HG02840 (cell line): ENCODE data around the gene LRP1B.
"Not testable (repeated sequence)": the region's sequence is repeated elsewhere in the genome, so short reads cannot be mapped to it uniquely, and the experiment has no call there.

Source experiments
- ATAC-seq: cut with Tn5 transposase; IDR thresholded peaks from one replicate; pipeline ENCODE4 v1.9.1; 2021; ENCODE audit warnings: mild to moderate bottlenecking, moderate library complexity, moderate number of reproducible peaks; ENCODE audit not compliant: unreplicated experiment, low FRiP score

The LRP1B gene

DNA sequence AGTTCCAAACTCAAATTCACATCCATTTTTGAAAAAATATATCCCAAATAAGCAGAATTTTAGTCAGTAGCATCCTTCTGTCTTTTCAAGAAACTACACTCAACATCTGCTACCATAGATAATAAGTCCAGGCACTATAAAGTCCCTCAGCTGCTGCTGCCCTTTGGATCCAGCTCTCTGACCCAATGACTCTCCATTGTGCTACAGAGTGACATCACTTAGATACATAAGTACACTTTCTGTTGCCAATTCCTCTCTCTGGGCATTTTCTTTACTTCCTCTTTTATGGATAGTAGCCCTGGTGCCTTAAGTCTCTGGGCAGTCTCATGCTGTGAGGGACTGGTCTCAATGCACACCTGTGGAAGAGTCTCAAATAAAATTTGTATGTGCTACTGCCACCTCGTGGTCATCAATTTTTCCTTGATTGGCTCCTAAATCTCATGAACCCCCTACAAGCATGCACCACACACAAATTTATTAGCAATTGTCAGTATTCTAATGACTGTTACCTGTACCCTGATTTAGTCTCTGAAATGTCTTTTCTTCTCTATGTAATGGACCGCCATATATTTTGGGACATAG, 219.2 kb downstream of the LRP1B start:
- no peak for ATAC-seq

DNA sequence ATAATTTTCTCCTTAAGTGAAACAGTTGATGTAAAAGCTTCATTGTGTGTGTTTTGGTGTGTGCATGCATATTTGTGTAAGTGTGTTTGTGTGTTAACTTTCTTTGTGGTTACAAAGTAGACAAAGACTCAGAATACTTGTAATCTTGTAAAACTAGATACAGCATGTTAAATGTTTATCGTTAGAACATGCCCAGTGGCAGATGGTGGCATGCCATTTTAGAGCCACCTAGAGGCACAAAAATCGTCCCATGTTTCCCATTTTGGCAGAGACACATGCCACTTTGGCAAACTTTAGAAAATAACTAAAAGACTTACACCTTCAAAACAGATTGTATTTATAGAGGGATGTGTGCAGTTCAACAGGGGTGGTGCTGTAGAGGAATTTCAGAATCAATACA, 224.1 kb downstream of the LRP1B start:
- ATAC-seq, result no peak

DNA sequence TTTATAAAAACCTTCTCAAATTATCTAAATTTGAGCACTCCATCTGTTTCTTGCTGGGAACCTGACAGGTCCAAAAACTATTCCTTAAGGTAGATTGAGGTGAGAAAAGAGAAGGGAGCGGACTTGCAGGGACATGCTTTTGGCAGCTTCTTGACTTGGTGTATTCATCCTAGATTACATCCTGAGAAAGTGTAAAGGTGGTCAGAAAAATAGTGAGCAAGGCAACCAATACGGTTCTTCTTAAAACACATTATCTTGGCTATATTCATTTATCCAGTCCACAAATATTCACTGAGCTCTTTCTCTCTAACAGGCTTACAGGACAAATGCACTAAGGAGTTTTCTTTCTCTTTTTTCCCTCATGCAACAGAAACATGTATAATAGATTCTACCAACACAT, 230.0 kb downstream of the LRP1B start:
- no peak for ATAC-seq

DNA sequence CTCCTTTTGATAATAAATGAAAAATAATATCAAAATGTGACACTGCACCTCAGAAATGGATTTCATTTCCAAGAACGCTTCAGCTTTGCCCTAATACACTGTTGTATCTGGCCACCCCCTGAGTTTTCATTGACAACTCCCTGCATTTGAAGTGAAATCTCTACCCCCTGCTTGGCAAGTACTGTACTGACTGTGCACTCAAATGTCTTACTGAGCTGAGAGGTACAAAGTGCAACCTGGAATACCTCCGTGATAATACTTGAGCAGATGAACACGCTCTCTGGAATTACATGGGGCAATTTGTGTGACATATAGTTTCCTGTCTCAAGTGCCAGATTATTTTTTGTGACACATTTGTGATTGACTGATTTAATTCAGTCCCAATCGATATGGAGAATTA, 231.1 kb downstream of the LRP1B start:
- no peak for ATAC-seq

DNA sequence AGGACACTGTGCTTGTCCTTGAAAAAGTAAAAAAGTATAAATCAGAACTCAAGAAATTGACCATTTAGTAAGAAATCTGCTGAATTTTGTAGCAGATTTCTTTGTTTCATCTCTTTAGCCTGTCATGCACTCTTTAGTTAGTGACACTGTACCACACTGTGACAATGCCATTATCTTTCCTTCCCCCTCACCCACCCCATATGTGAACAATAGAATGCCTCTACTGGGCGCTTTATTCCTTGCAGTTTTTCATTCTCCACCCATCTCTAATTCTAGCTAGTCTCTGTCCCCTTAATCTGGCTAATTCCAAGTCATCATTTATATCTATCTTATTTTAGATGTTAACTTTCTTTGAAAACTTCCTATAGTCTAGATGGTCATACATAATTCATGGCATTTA, 241.0 kb downstream of the LRP1B start:
- no peak for ATAC-seq

DNA sequence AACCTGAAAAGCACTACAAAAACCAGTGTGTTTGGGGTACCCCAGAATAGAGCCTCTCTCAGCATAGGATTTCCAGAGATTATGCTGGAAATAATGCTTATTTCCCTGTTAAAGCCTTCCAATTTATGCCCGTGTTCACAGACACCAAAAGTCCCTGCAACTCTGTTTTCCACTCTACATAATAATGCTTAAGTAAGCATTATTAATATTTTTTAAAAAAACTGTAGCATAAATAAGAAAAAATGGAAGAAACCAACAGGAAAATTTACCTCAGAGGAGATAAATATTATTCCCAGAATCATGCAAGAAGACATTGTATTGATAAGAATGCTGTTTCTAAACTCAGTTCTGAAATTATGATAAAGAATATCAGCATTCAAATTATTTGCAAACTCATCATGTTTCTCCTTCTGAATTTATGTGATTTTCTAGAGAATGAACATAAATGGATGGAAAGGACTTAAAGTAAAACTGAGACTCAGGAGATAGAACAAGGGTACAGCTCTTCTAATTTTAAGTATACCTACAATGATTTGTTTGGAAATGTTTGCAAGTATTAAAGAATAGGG, 241.7 kb downstream of the LRP1B start:
- no peak for ATAC-seq

DNA sequence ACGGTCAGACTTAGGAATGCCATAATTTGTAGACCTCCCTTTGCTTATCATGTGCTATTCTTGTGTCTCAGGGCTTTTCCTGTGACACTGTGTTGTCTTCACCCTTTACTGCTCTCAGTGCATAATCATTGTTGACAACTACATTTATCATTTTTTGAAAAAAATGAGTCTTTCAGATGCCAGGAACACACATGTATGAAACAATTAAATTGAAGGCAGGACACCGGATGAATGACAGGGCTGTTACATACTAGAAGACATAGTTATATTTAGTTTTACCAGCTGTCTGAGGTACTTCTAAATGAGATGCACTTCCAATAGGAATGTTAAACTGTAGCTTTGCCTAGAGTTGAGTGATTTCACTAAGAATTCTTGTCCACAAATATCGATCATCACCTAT, 243.5 kb downstream of the LRP1B start:
- no peak for ATAC-seq

DNA sequence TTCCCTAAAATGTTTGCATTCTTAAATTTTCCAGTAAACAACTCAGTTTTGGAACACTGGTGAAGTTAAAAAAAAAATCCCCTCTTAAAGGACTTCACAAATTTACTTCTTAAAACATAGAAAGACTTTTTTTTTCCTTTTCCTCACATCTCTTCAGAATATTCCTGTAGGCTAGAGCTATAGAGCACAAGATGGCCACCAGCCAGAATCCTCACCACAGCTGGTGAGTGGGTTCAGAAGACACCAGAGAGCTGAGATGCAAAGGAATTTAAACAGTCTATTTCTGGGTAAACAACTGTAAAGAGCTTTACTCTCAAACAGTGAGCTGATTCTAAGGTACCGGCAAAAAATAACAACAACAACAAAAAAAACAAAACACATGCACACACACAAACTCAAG, 252.8 kb downstream of the LRP1B start:
- no peak for ATAC-seq

DNA sequence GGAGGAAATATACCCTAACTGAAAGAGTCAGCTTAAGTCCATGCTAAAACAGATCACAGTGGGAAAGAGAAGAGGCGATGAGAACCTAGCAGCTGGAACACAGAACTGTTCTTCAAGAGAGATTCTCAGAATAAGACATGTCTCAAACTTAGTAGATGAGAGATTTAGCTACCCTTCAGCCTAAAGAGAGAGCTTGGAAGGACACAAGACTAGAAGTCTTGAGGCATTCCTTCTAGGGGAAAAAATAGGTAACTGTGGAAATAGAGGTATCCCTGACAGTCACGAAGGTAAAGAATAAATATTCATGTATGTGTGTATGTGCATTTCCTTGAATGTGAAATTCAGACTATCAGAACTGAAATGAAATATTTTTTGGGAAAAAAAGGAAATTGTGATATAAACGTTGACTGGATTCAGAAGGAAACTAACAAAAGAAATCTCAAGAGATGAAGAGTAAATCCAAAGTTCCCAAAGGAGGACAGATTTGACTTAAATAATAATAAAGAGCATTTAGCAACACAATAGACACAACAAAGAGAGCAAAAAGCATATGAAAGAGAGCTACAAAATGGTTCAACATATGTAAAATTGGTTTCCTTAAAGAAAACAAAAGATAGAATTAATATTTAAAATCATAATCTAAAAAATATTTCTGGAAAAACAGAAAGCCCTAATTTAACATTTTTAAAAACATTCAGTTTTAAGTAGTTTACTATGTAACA, 258.7 kb downstream of the LRP1B start:
- no peak for ATAC-seq

DNA sequence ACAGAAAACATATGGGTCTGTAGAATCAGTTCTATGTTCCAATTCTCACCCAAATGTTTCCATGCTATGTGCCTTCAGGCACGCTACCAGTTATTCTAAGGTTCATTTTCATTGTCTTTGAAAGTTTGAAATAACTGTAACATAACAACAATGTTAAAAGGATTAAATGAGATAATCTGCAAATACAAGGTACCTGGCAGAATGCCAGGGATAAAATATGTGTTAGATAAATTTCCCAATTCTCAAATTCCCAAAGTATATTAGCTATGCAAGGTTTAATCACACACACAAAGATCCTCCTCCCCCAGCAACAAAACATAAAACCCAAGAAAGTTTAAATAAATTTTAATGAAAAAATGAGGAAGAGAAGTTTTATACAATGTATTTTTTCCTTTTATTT, 261.2 kb downstream of the LRP1B start:
- ATAC-seq, result no peak

DNA sequence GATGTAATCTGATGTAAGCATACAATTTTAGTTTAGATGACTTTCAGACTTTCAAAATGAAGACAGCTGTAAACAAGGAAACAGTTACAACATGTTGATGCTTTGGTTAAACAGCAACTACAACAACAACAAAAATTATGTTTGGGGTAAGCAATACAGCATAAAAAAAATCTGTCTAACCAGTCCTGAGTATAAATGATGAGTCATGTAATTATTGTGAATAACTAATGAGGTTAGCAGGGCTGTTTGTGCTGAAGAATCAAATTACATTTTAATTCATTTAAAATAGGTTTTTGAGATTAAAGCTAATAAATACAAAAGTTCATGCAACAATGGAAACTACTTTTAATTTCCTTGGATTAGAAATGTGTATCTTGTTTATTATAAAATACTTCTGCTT, 266.9 kb downstream of the LRP1B start:
- no peak for ATAC-seq

DNA sequence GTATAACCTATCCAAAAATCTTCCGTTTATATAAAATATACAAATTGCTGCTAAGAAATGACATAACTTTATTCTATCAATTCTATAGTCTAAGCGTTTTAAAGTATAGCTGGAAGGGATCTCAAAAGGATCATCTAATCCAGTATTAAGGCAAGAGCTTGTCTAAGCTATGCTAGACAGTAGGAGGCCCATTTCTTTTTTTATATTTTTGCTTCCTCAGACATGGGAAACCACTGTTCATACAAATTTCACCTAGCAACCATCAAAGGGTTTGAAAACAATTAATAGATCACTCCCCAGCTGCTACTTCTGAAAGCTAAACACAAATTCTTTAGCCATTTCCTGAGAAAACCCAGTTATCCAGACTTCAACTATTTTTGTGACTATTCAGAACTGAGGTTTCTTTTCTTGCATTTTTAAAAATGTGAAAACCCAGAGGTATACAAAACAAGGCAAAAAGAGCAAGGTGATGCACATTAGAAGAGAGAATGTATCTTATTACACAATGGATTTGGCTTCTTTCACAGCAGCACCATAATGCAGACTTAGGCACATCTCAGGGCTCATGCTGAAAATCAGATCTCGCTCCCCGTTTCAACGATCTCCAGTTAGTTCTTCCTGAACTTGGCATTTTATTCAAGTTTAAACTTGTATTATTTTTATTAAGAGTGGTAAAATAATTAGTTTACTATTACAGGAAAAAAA, 274.4 kb downstream of the LRP1B start:
- ATAC-seq, result no peak

DNA sequence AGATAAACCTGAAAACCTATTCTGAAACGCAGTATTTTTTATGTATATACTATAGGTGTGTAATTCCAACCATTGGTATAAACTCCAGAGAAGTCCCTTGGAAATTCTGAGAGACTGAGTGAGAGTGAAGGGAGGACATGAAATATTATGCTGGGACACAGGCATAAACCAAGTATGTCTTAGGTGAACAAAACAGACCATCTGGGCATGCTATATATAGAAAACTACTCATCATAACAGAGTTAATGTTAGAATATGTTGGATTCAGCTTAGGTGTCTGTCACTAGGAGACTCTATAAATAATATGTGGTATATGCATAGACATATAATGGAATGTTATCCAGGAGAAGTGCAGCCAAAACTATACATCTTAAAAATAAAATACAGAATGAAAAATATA, 282.6 kb downstream of the LRP1B start:
- no peak for ATAC-seq

DNA sequence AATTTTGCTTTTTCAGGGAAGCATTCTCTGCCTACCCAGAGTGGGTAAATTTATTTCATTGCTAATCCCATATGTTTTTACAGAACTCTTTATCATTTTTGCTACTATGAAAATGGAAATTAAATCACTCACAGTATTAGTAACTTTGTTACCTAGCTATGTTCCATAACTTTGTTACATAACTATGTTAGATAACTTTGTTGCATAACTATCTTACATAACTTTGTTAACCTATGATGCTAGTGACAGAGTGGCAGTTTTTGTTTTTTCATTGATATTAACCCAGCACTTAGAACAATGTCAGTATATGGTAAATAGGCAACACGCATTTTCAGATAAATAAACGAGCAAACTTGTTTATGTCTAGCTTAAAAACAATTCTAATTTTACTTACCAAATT, 286.6 kb downstream of the LRP1B start:
- ATAC-seq, result no peak

DNA sequence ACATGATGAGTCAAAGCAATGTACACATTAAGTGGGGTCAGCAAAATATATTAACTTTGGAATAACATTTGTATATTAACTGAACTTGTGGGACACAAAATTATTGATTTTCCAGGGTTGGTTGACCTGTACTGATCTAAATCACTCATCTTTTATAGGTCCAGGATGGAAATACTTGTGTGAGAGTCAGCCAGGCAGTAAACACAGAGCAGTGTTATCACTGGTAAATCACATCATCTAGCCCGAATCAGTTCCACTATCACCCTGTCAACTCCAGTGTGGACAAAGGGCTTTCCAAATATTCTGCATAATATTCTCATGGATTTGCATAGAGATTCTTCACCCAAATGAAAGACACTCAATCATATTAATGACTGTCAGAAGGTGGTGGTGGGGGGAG, 295.7 kb downstream of the LRP1B start:
- ATAC-seq, result no peak

DNA sequence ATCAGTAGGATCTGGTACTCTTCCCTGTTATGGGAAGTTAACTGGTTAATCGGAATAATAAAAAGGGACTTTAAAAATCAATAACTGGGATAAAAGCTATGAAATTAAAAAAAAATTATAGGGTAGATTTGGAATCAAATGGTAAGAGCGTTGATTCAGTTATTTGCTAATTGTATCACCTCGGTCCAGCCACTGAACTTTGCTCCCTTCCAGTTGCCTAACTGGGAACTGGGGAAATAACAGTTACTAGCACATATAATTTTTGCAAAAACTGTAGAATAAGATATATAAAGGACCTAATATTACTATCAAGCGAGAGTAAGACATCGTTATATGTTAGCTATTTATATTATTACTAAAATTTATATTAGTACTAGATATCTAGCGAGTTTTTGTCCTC, 302.1 kb downstream of the LRP1B start:
- no peak for ATAC-seq

DNA sequence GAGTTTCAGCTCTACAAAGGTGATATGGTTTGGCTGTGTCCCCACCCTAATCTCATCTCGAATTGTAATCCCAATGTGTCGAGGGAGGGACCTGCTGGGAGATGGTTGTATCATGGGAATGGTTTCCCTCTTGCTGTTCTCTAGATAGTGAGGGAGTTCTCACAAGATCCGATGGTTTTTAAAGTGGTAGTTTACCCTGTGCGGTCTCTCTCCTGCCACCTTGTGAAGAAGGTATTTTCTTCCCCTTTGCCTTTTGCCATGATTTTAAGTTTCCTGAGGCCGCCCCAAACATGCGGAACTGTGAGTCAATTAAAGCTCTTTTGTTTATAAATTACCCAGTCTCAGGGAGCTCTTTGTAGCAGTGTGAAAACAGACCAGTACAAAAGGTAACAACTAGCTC, 306.0 kb downstream of the LRP1B start:
- ATAC-seq, result no peak

DNA sequence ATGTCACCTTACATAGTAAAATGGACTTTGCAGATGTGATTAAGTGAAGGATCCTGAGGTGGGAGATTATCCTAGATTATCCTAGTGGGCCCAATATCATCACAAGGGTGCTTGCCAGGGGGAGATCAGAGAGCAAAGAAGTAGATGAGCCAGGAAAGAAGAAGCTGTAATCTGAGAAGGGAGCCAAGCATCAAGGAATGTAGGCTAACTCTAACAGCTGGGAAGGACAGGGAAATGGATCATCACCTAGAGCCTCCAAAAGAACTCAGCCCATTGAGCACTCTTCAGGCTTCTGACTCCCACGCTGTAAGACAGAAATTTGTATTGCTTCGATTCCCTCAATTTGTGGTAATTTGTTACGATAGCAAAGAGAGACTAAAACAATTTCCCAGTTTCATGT, 309.9 kb downstream of the LRP1B start:
- ATAC-seq, result no peak

DNA sequence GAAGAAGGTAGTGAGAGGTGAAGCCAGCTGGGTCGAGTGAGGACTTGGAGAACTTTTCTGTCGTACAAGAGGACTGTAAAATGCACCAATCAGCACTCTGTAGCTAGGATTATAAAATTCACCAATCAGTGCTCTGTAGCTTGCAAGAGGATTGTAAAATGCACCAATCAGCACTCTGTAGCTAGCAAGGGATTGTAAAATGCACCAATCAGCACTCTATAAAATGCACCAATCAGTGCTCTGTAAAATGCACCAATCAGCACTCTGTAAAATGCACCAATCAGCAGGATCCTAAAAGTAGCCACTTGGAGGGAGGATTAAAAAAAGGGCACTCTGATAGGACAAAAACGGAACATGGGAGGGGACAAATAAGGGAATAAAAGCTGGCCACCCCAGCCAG, 315.5 kb downstream of the LRP1B start:
- not testable (repeated sequence) for ATAC-seq

DNA sequence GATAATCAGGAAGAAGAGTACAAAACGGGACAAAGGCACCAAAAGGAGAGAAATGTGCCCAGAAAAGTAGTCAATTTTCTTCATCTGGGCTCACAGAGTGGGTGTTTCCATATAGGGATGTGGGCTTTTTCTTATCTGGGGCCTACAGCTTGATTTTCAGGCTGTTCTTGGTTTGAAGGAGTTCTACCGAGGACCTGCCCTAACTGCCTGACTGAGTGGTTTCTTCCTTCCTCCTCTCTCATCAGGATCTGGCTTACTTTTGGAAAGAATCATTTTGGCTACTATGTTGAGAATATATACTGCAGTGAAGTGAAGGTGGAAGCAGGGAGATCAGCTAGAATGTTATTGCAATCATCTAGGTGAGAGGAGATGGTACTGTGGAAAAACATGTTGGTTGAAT, 316.7 kb downstream of the LRP1B start:
- ATAC-seq, result no peak

DNA sequence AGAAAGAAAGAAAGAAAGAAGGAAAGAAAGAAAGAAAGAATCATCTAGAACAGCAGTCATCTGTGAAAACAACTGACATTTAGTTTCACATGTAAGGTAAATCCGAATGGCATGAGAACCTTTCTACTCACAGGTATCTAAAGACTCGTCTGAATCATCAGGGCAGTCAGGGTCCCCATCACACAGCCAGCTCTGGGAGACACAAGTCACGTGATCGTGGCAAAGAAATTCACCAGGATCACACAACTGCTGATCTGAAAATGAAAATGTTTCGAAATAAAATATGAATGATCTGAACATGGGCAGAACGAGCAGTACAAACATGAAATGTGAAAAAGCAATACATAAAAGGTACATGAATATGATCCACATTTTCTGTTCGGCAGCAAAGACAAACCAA, 320.7 kb downstream of the LRP1B start:
- ATAC-seq, result no peak

DNA sequence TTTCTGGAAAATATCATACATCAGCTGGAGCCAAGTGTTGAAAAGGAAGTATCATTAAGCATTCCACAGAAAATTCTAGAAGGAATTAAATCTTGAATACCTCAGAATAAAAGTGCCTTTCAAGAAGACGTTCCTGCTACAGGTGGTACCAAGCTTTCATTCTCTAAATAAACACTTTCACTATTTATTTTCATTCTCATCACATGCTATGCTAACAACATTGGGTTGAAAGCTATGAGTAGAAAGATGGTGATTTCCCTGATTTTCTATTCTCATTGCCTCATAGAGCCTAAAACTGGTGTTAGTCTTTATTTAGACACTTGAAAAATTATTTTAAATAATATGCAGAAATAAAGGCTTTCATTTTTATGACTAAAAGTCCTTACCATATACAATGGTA, 324.7 kb downstream of the LRP1B start:
- ATAC-seq, result no peak
